Measurements from ENCODE around the gene ZFAND3. TPM values are rescaled to one million over a fixed set of nuclear protein-coding genes. Genes with fewer than 3 reads are reported as not detected.
A peak's percentile ranks its signal among the peaks of the same experiment; 100 is the strongest.

Gene ZFAND3
- total and polyA plus RNA-seq, 3 donors from 2014 or later: 104 to 329 (median 109) TPM

DNA sequence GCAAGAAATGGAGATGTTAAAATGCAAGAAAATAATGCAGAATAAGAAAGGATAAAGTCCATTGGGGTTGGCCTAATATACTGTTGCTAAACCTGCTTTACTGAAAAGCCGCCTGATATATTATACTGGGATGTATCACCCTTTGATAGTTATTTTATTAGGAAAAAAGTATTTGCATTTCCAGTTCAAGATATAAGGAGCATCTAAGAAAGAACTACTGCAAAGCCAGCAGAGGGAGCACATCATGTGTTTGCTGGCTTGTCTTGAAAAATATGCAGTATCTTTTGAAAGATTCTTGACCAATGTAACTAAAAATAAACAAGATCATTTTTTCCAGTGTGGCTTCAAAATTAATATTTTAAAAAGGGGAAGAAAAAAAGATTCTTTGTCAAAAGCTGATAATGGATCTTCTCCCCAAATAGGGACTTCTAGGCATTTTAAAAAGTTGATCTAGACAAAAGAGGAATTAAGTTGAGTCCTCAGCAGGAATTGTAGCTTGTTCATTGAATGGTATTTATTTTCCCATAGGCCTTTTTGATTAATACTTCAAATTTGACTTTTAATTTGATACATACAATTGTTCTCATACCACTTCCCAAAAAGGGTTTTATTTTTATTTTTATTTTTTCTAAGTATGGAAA lies 214.9 kb downstream of the ZFAND3 start:
- Histone ChIP-seq H3K27me3 (no peaks in the 10 kb centered on the region), H3K36me3 (ENCODE audit: low read depth, missing control alignments) (no peaks in the 10 kb centered on the region), H3K9me3 (no peaks in the 10 kb centered on the region), H3K27ac (no peak overlapping the region), H3K4me1 (peaks cover 7% of the 10 kb centered on the region), H3K4me3 (no peak overlapping the region)
- intact Hi-C loops (cut with DNase I; ENCODE audit: low total_unique reads): no loop called here
- TF ChIP-seq POLR2A (IDR thresholded peaks at IDR 0.05): no peak
- TF ChIP-seq, protein P1, sequence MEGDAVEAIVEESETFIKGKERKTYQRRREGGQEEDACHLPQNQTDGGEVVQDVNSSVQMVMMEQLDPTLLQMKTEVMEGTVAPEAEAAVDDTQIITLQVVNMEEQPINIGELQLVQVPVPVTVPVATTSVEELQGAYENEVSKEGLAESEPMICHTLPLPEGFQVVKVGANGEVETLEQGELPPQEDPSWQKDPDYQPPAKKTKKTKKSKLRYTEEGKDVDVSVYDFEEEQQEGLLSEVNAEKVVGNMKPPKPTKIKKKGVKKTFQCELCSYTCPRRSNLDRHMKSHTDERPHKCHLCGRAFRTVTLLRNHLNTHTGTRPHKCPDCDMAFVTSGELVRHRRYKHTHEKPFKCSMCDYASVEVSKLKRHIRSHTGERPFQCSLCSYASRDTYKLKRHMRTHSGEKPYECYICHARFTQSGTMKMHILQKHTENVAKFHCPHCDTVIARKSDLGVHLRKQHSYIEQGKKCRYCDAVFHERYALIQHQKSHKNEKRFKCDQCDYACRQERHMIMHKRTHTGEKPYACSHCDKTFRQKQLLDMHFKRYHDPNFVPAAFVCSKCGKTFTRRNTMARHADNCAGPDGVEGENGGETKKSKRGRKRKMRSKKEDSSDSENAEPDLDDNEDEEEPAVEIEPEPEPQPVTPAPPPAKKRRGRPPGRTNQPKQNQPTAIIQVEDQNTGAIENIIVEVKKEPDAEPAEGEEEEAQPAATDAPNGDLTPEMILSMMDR (IDR thresholded peaks at IDR 0.05): peak; percentile 10 to 42 (median 25)
- no peak for DNase-seq
- WGBS, 2 donors: 80 to 93% methylated on average over 1 of the region's 1 CpG

DNA sequence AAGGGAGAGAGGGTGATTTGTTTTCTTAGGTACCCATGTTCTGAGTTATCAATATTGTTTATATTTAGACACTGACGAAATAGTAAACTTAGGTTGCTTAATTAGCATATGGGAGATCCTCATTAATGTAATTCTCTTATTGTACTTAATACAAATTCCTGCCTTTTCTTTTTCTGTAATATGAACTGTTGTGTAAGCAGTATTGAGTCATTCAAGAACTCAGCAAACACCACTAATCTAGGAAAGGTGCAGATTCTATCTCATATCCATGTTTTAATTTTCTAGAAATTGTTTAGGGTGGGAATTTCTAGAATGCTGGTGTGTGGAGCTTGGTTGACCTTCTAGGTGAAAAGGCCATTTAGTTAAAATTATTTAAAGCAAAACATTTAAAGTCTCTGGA lies 216.0 kb downstream of the ZFAND3 start:
- TF ChIP-seq, protein P1 (IDR thresholded peaks at IDR 0.05): no peak
- no peak for TF ChIP-seq POLR2A (IDR thresholded peaks at IDR 0.05)
- Histone ChIP-seq H3K9me3 (no peaks in the 10 kb centered on the region), H3K27ac (no peak overlapping the region), H3K36me3 (ENCODE audit: low read depth, missing control alignments) (no peaks in the 10 kb centered on the region), H3K27me3 (no peaks in the 10 kb centered on the region), H3K4me1 (peaks cover 7% of the 10 kb centered on the region), H3K4me3 (no peak overlapping the region)
- no peak for DNase-seq
- intact Hi-C loops (cut with DNase I; ENCODE audit: low total_unique reads): no loop called here
- 90 to 98% methylated on average over 1 of the region's 1 CpG for WGBS, 2 donors

DNA sequence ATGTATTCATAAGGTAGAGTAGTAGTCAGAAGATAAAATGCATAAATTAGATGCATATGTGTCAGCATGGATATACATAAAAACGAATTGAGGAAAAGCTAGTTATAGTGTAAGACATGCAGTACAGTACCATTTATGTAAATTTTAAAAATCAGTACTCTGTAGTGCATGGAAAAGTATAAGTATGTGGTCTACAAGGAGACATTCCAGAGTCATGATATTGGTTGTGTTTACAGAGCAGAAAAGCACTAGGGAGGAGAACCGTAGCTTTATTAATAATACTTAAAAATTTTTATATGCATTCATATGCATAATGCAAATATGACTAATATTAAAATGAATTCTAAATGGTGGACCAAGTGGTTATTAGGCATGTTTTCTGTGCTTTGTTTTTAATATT lies 220.0 kb downstream of the ZFAND3 start:
- no peak overlapping the region for H3K4me3 ChIP-seq
- TF ChIP-seq, protein P1 (IDR thresholded peaks at IDR 0.05): no peak
- no peak for TF ChIP-seq POLR2A (IDR thresholded peaks at IDR 0.05)
- no peak overlapping the region for H3K27ac ChIP-seq
- no peak for DNase-seq
- WGBS, 2 donors: 92 to 94% methylated on average over 2 of the region's 2 CpGs
- no peaks in the 10 kb centered on the region for H3K4me1 ChIP-seq
- no peaks in the 10 kb centered on the region for H3K36me3 ChIP-seq (ENCODE audit: low read depth, missing control alignments)
- H3K27me3 ChIP-seq: no peaks in the 10 kb centered on the region
- intact Hi-C loops (cut with DNase I; ENCODE audit: low total_unique reads): no loop called here
- H3K9me3 ChIP-seq: no peaks in the 10 kb centered on the region

DNA sequence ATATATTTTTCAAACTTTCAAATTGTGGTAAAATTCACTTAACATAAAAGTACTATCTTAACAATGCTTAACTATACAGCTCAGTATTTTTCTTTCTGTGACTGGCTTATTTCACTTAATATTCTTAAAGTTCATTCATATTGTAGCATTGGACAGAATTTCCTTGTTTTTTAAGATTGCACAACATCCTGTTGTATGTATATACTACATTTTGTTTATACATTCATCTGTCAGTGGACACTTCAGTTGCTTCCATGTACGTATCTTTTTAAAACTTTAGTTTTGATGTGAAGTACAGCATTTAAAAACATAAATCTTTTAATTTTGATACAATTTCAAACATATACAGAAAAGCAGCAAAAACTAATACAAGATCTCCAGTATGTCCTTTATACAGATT lies 220.7 kb downstream of the ZFAND3 start:
- TF ChIP-seq, protein P1 (IDR thresholded peaks at IDR 0.05): no peak
- no peak for TF ChIP-seq POLR2A (IDR thresholded peaks at IDR 0.05)
- no peak overlapping the region for H3K27ac ChIP-seq
- H3K36me3 ChIP-seq (ENCODE audit: low read depth, missing control alignments): no peaks in the 10 kb centered on the region
- intact Hi-C loops (cut with DNase I; ENCODE audit: low total_unique reads): no loop called here
- no peaks in the 10 kb centered on the region for H3K27me3 ChIP-seq
- H3K4me1 ChIP-seq: no peaks in the 10 kb centered on the region
- 86 to 100% methylated on average over 1 of the region's 1 CpG for WGBS, 2 donors
- H3K9me3 ChIP-seq: no peaks in the 10 kb centered on the region
- no peak overlapping the region for H3K4me3 ChIP-seq
- DNase-seq: no peak

DNA sequence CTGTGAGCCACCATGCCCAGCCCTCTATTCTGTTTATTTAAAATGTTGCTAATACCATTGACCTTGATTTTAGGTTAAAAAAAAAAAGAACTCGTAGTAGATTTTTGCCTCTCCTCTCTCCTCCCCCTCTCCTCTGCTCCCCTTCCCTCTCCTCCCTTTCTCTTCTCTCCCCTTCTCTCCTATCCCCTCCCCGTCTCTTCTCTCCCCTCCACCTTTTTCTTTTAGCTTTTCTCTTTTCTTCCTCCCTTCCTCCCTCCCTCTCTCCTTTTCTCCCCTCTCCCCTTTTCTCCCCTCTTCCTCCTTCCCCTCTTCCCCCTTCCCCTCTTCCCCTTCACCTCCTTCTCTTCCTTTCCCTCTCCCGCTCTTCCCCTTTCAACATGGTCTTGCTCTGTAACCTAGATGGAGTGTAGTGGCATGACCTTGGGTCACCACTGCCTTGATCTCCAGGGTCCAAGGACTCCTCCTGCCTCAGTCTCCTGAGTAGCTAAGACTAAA lies 223.8 kb downstream of the ZFAND3 start:
- H3K27ac ChIP-seq: no peak overlapping the region
- H3K4me3 ChIP-seq: no peak overlapping the region
- intact Hi-C loops (cut with DNase I; ENCODE audit: low total_unique reads): no loop called here
- no peak for TF ChIP-seq POLR2A (IDR thresholded peaks at IDR 0.05)
- TF ChIP-seq, protein P1 (IDR thresholded peaks at IDR 0.05): no peak
- 78 to 87% methylated on average over 3 of the region's 3 CpGs for WGBS, 2 donors
- no peaks in the 10 kb centered on the region for H3K4me1 ChIP-seq
- no peaks in the 10 kb centered on the region for H3K36me3 ChIP-seq (ENCODE audit: low read depth, missing control alignments)
- no peaks in the 10 kb centered on the region for H3K9me3 ChIP-seq
- no peaks in the 10 kb centered on the region for H3K27me3 ChIP-seq
- no peak for DNase-seq

All from testis (tissue), 3 donors.